ENCODE measurements around the gene FNDC1. TPM values are rescaled to one million over a fixed set of nuclear protein-coding genes. Genes with fewer than 3 reads are reported as not detected.
A peak's percentile ranks its signal among the peaks of the same experiment; 100 is the strongest.

Gene FNDC1
- total and polyA plus RNA-seq, 9 donors = 0.08 to 7.3 (median 1.1) TPM

DNA sequence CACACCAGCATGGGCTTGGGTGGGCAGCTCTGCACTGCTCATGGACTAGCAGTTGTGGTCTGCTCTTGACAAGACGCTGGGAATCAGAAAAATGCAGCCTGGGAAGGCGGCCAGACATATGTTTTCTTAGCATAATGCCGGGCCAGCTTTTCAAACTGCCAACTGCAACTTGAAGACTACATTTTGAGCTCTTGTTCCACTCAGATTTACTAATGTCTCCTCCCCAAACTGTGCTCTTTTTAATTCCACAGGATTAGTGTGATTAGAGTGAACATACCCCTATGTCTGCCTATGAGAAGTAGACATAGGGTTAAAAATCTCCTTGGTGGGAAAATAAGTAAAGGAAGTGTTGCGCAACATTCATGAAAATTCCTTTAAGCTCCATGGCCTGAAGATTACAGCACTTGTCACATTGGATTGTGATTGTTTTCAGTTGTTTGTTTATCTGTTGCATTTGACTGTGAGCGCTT lies 5.3 kb upstream of the FNDC1 start:
- intact Hi-C loops (cut with DNase I) = loop anchor here in 1 of 4 donors (10.0 kb wide), 1 partner anchor 491 kb away; no protein-coding TSS in a partner anchor
- Histone ChIP-seq H3K27me3 (no peaks in the 10 kb centered on the region), H3K27ac (no peak overlapping the region), H3K36me3 (no peaks in the 10 kb centered on the region), H3K9me3 (no peaks in the 10 kb centered on the region), H3K4me1 (ENCODE audit: insufficient read depth) (peaks cover 3% of the 10 kb centered on the region), H3K4me3 (no peak overlapping the region)
- no peak for DNase-seq
- WGBS, 3 donors = 21 to 30% (median 25%) methylated on average over 5 of the region's 5 CpGs
- TF ChIP-seq POLR2A (IDR thresholded peaks at IDR 0.05) (no peak), EP300 (IDR thresholded peaks at IDR 0.05) (no peak), CTCF (IDR thresholded peaks at IDR 0.05) (no peak)

DNA sequence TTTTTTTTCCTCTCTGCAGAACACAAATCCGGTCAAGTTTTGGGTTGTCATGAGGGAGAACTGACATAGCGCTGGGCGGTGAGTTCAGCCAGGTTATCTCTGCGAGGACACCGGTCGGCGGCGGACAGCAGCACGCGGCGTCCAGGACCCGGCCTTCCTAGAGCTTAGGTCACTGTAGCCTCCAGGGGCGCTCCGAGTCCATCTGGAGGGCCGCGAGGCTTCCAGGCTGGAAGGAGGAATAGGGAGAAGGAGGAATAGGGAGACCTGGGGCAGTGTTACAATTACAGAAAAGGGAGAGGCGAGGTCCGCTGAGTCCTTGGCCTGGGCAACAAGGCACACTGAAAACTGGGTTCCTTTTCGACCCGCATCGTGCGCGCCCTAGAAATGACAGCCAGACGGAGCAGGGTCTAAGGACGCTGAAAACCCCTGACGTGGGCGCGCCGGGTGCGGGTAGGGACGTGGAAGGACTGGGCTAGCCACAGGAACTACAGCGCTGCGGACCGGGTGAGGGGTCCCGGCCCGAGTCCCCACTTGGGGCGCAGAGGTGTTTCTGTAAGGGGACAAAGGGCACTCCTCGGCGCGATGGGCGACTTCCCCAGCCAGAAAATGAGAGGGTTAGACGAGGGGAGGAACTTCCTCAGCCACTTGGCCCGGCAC lies 536 bp upstream of the FNDC1 start:
- TF ChIP-seq POLR2A (IDR thresholded peaks at IDR 0.05) (no peak), CTCF (IDR thresholded peaks at IDR 0.05) (peak in 1 of 3 donors; percentile 34)
- Histone ChIP-seq H3K9me3 (no peaks in the 10 kb centered on the region), H3K4me1 (ENCODE audit: insufficient read depth) (peaks cover 3% of the 10 kb centered on the region), H3K4me3 (peak overlapping the region; percentile 26), H3K36me3 (no peaks in the 10 kb centered on the region), H3K27me3 (no peaks in the 10 kb centered on the region), H3K27ac (no peak overlapping the region)
- peak in 4 of 5 donors; percentile 20 to 49 (median 32) for DNase-seq
- intact Hi-C loops (cut with DNase I) = loop anchor here in 1 of 4 donors (10.0 kb wide), 1 partner anchor 486 kb away; no protein-coding TSS in a partner anchor
- WGBS, 3 donors = 2 to 3% (median 2%) methylated on average over 36 to 43 of the region's 43 CpGs

DNA sequence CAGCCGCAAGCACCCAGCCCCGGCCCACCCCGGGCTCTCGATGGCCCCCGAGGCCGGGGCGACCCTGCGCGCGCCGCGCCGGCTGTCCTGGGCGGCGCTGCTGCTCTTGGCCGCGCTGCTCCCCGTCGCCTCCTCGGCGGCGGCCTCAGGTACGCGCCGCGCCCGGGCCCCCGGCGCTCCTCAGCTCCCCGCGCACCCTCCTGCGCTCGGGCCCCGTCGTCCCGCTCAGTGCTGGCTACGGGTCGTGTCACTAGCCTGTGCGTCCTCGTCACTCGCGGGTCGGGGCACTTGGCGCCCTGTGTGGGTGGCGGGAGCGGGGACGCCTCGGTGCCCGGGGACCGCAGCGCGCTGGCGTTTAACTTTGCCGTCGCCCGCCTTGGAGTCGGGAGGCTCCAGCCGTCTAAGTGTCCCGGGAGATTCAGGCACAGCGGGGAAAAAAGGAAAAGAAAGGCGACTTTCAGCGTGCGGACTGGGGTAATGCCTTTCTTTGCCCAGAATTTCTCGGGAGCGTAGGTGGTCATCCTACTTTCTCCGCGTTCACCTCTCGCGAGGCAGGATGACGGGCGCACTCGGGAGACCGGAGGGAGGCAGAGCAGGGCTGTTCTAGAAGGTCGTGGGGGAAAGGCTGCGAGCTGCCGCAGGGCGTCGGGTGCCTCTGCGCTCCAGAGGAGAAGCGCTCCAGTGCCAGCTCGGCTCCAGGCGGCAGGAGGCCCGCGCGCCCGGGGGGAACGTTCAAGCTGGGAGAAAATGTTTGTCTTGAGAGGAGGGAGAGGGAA lies 545 bp downstream of the FNDC1 start:
- intact Hi-C loops (cut with DNase I) = loop anchor here in 3 of 4 donors (10.0 kb wide), 1 partner anchor 485 kb away; no protein-coding TSS in a partner anchor
- H3K27ac ChIP-seq = no peak overlapping the region
- DNase-seq = peak in 2 of 5 donors; percentile 32 to 43
- H3K27me3 ChIP-seq = no peaks in the 10 kb centered on the region
- WGBS, 3 donors = 0 to 1% (median 0%) methylated on average over 50 to 87 of the region's 87 CpGs
- TF ChIP-seq EP300 (IDR thresholded peaks at IDR 0.05) (no peak), POLR2A (IDR thresholded peaks at IDR 0.05) (no peak), CTCF (IDR thresholded peaks at IDR 0.05) (no peak)
- H3K36me3 ChIP-seq = no peaks in the 10 kb centered on the region
- H3K9me3 ChIP-seq = no peaks in the 10 kb centered on the region
- H3K4me1 ChIP-seq (ENCODE audit: insufficient read depth) = peaks cover 3% of the 10 kb centered on the region
- peak overlapping the region; percentile 32 for H3K4me3 ChIP-seq

DNA sequence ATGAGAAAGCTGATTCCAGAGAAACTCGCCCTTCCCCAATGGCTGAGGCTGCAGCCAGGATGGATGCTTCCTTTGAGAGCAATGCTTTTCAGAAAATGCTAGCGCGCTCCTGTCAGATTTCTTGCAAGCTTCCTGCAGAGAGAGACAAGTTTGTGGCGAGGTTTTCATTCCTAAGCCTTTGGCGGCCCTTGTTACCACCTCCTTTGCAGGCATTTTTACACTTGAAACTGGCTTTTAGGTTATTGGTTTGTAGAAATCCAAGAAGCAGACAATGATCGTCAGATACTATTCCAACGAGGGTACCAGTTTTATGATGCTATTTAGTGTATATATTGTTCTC lies 1.1 kb downstream of the FNDC1 start:
- no peak for DNase-seq
- intact Hi-C loops (cut with DNase I) = loop anchor here in 2 of 4 donors (10.0 kb wide), 1 partner anchor 484 kb away; no protein-coding TSS in a partner anchor
- H3K9me3 ChIP-seq = no peaks in the 10 kb centered on the region
- no peak overlapping the region for H3K4me3 ChIP-seq
- H3K36me3 ChIP-seq = no peaks in the 10 kb centered on the region
- 2% methylated on average over 7 of the region's 7 CpGs for WGBS, 3 donors
- TF ChIP-seq EP300 (IDR thresholded peaks at IDR 0.05) (no peak), POLR2A (IDR thresholded peaks at IDR 0.05) (no peak), CTCF (IDR thresholded peaks at IDR 0.05) (no peak)
- H3K27me3 ChIP-seq = no peaks in the 10 kb centered on the region
- no peak overlapping the region for H3K27ac ChIP-seq
- H3K4me1 ChIP-seq (ENCODE audit: insufficient read depth) = peaks cover 3% of the 10 kb centered on the region

All from ovary (tissue), 9 donors.